ENCODE data around the gene FAM13B.

DNA sequence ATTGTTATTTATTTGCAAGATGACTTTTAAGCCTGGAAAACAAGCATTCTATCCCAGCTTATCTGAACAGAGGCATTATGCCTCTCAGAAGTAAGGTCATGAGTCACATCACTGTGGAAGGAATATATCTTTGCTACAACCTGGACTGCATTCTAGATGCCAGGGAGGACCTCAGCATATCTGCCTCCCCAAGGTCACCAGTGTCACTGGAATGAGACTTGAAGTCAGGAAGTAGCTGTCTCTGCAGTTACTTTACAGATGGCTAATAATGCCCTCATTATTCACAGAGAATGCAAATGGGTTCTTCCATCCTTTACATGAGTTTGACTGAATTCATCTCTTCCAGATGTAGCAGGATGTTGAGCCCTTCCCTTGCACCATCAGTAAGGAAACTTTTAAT is 4.4 kb upstream of the FAM13B start:
- TF ChIP-seq EZH2phosphoT487 (IDR thresholded peaks at IDR 0.05; ENCODE audit: borderline replicate concordance), result no peak
- TF ChIP-seq, protein P1, sequence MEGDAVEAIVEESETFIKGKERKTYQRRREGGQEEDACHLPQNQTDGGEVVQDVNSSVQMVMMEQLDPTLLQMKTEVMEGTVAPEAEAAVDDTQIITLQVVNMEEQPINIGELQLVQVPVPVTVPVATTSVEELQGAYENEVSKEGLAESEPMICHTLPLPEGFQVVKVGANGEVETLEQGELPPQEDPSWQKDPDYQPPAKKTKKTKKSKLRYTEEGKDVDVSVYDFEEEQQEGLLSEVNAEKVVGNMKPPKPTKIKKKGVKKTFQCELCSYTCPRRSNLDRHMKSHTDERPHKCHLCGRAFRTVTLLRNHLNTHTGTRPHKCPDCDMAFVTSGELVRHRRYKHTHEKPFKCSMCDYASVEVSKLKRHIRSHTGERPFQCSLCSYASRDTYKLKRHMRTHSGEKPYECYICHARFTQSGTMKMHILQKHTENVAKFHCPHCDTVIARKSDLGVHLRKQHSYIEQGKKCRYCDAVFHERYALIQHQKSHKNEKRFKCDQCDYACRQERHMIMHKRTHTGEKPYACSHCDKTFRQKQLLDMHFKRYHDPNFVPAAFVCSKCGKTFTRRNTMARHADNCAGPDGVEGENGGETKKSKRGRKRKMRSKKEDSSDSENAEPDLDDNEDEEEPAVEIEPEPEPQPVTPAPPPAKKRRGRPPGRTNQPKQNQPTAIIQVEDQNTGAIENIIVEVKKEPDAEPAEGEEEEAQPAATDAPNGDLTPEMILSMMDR (conservative IDR thresholded peaks at IDR 0.05; ENCODE audit: low read length), result no peak

Measured in Loucy (cell line).